Left renal pelvis (tissue), 4 donors: Measurements from ENCODE around the gene EEIG1. TPM values are rescaled to one million over a fixed set of nuclear protein-coding genes. Genes with fewer than 3 reads are reported as not detected.
"Not testable (repeated sequence)": the region's sequence is repeated elsewhere in the genome, so short reads cannot be mapped to it uniquely, and the experiment has no call there.

ENCODE experiments used
- DNase-seq, 4 donors: peaks; one replicate each; pipeline ENCODE4 v3.0.0-alpha.2; 2013; ENCODE audit warnings: low read depth in 4 of 4, low spot score in 3 of 4
- polyA plus RNA-seq, 4 donors: library from polyadenylated mRNA; unstranded; fragments of 120-200 nt; gene quantifications; one replicate each; pipeline ENCODE4 v1.2.1, GENCODE V29; 2013; ENCODE audit not compliant: insufficient read length in 4 of 4

The EEIG1 gene
- 10 to 100 TPM; 32.3 to 45.6 (median 36.8) TPM for polyA plus RNA-seq

GRCh38 chr9:127980706-127981558 lies at the start of gene EEIG1:
TSS of gene EEIG1 (minus strand) at chr9:127980989. CDS start at chr9:127980137, 852 bp downstream.
- DNase-seq, result peak; percentile 84 to 90 (median 87)

- DNase-seq, result no peak
These were observed 46.9 kb upstream of the EEIG1 start for GRCh38 chr9:128027705-128028104.

GRCh38 chr9:128026773-128027541 lies 46.2 kb upstream of the EEIG1 start:
- no peak for DNase-seq

- DNase-seq, result no peak
These were observed 45.5 kb upstream of the EEIG1 start for GRCh38 chr9:128026255-128026772.

- no peak for DNase-seq
These were observed 44.9 kb upstream of the EEIG1 start for GRCh38 chr9:128025736-128026135.

- DNase-seq, result no peak
These were observed 44.0 kb upstream of the EEIG1 start for GRCh38 chr9:128024761-128025308.

GRCh38 chr9:128023671-128024070 lies 42.9 kb upstream of the EEIG1 start:
- not testable (repeated sequence) for DNase-seq

GRCh38 chr9:128022886-128023285 lies 42.1 kb upstream of the EEIG1 start:
- DNase-seq, result no peak

GRCh38 chr9:128021098-128021497 lies 40.3 kb upstream of the EEIG1 start:
- DNase-seq, result no peak

GRCh38 chr9:128020692-128021091 lies 39.9 kb upstream of the EEIG1 start:
- no peak for DNase-seq

- no peak for DNase-seq
These were observed 34.9 kb upstream of the EEIG1 start for GRCh38 chr9:128015696-128016095.

- no peak for DNase-seq
These were observed 30.5 kb upstream of the EEIG1 start for GRCh38 chr9:128011071-128011817.

- no peak for DNase-seq
These were observed 28.9 kb upstream of the EEIG1 start for GRCh38 chr9:128009639-128010038.

GRCh38 chr9:128008171-128008570 lies 27.4 kb upstream of the EEIG1 start:
- DNase-seq, result no peak

- DNase-seq, result peak; percentile 60 to 83 (median 76)
These were observed 26.9 kb upstream of the EEIG1 start for GRCh38 chr9:128007566-128008138.

GRCh38 chr9:128006332-128006996 lies 25.7 kb upstream of the EEIG1 start:
- DNase-seq, result no peak

GRCh38 chr9:128005923-128006322 lies 25.1 kb upstream of the EEIG1 start:
- DNase-seq, result peak in 1 of 4 donors; percentile 47

GRCh38 chr9:128003966-128004604 lies 23.3 kb upstream of the EEIG1 start:
- DNase-seq, result no peak

- no peak for DNase-seq
These were observed 22.2 kb upstream of the EEIG1 start for GRCh38 chr9:128002959-128003358.
